Fibroblast of lung (primary cell): ENCODE data around the gene IL34. TPM values are rescaled to one million over a fixed set of nuclear protein-coding genes. Genes with fewer than 3 reads are reported as not detected.

Source experiments
- DNase-seq, 2 donors: peaks; one replicate each; pipeline versions ENCODE4 v3.0.0 to v3.0.0-alpha.2; 2010; ENCODE audit warnings: low read depth in 2 of 2
- H2AFZ ChIP-seq: 2 replicates; pipeline ENCODE4 v1.5.1; 2012; ENCODE audit warnings: low read length, control low read depth, inconsistent platforms
- H3K27ac ChIP-seq: 2 replicates; pipeline ENCODE4 v1.5.1; 2011; ENCODE audit warnings: low read length, control low read depth; ENCODE audit not compliant: insufficient read depth
- H3K27me3 ChIP-seq: 2 replicates; pipeline ENCODE4 v1.5.1; 2011; ENCODE audit warnings: mild to moderate bottlenecking, low read length; ENCODE audit not compliant: control insufficient read depth, insufficient read depth
- H3K36me3 ChIP-seq: 2 replicates; pipeline ENCODE4 v1.5.1; 2011; ENCODE audit warnings: low read length; ENCODE audit not compliant: control insufficient read depth, insufficient read depth
- H3K4me1 ChIP-seq: 2 replicates; pipeline ENCODE4 v1.5.1; 2011; ENCODE audit warnings: low read length; ENCODE audit not compliant: control insufficient read depth, insufficient read depth; ENCODE audit errors: extremely low read depth
- H3K4me2 ChIP-seq: 2 replicates; pipeline ENCODE4 v1.5.1; 2011; ENCODE audit warnings: low read length, control low read depth; ENCODE audit not compliant: insufficient read depth; ENCODE audit errors: extremely low read depth
- H3K4me3 ChIP-seq, 4 experiments: fragments of 200-600 bp in 1 of 4; sonication (generic) in 1 of 4; replicated peaks in 1 of 4; 2 replicates each; pipeline ENCODE4 v1.5.1; 2011 to 2016; ENCODE audit warnings: low read length in 4 of 4, low read depth in 3 of 4, mild to moderate bottlenecking in 3 of 4, control low read depth in 2 of 4, inconsistent platforms in 1 of 4, mixed read lengths in 1 of 4; ENCODE audit not compliant: insufficient read depth in 1 of 4; ENCODE audit errors: control extremely low read depth in 1 of 4
- H3K79me2 ChIP-seq: 2 replicates; pipeline ENCODE4 v1.5.1; 2012; ENCODE audit warnings: mild to moderate bottlenecking, low read length, inconsistent platforms; ENCODE audit not compliant: control insufficient read depth, insufficient read depth
- H3K9ac ChIP-seq: 2 replicates; pipeline ENCODE4 v1.5.1; 2011; ENCODE audit warnings: mild to moderate bottlenecking, low read length, control low read depth; ENCODE audit not compliant: insufficient read depth
- H3K9me3 ChIP-seq: 2 replicates; pipeline ENCODE4 v1.5.1; 2012; ENCODE audit warnings: low read depth, low read length; ENCODE audit not compliant: control insufficient read depth, insufficient read depth
- H4K20me1 ChIP-seq: 2 replicates; pipeline ENCODE4 v1.5.1; 2011; ENCODE audit warnings: low read length; ENCODE audit not compliant: control insufficient read depth, insufficient read depth; ENCODE audit errors: extremely low read depth
- CTCF ChIP-seq, 2 donors: IDR thresholded peaks in 1 of 2; conservative IDR thresholded peaks in 1 of 2; 1 replicate in 1 of 2; 2 replicates in 1 of 2; pipeline ENCODE4 v1.5.1; 2011 to 2012; ENCODE audit warnings: low read length in 2 of 2, control low read depth in 1 of 2, inconsistent platforms in 1 of 2, low read depth in 1 of 2, mild to moderate bottlenecking in 1 of 2
- EZH2 ChIP-seq: IDR thresholded peaks from 2 replicates; pipeline ENCODE4 v1.5.1; 2012; ENCODE audit warnings: low read length, control low read depth, mild to moderate bottlenecking; ENCODE audit errors: missing control alignments
- polyA plus RNA-seq, 2 donors: library from polyadenylated mRNA; depleted of rRNA in 1 of 2; stranded (reverse) in 1 of 2; unstranded in 1 of 2; fragments of >200 nt; gene quantifications; 2 replicates each; pipeline ENCODE4 v1.2.1, GENCODE V29; 2011 to 2012; ENCODE audit warnings: missing spikeins in 1 of 2
- total RNA-seq: library from RNA; depleted of rRNA; stranded (reverse); fragments of >200 nt; gene quantifications from 2 replicates; pipeline ENCODE4 v1.2.1, GENCODE V29; 2014

IL34 gene
- total and polyA plus RNA-seq, 2 donors (not counting 1 experiment from before 2014, with no cell fraction given), result 0.45 to 5.4 TPM

GRCh38 chr16:70656712-70657263, 10.4 kb downstream of the IL34 start:
- Histone ChIP-seq H3K9me3 (no peaks in the 10 kb centered on the region), H3K9ac (no peak overlapping the region), H3K36me3 (peaks cover 4% of the 10 kb centered on the region), H3K4me3 (no peak overlapping the region), H3K27ac (no peak overlapping the region), H3K4me1 (peaks cover 3% of the 10 kb centered on the region), H4K20me1 (no peaks in the 10 kb centered on the region), H3K79me2 (no peaks in the 10 kb centered on the region), H3K4me2 (no peak overlapping the region), H2AFZ (no peak overlapping the region), H3K27me3 (no peaks in the 10 kb centered on the region)
- no peak for DNase-seq
- TF ChIP-seq EZH2 (no peak), CTCF (conservative IDR thresholded peaks at IDR 0.05 in 1 of 2, IDR thresholded peaks at IDR 0.05 in 1 of 2; ENCODE audit: low read depth in 1 of 2, low read length in 2 of 2) (no peak)

- no peak for DNase-seq
- H3K79me2 ChIP-seq, result no peaks in the 10 kb centered on the region
- no peak overlapping the region for H3K4me2 ChIP-seq
Measured at GRCh38 chr16:70657956-70658355, 11.6 kb downstream of the IL34 start.

GRCh38 chr16:70658921-70659320, 12.6 kb downstream of the IL34 start:
- no peak for DNase-seq
- no peaks in the 10 kb centered on the region for H3K79me2 ChIP-seq
- no peak overlapping the region for H3K4me3 ChIP-seq
- TF ChIP-seq CTCF (conservative IDR thresholded peaks at IDR 0.05 in 1 of 2, IDR thresholded peaks at IDR 0.05 in 1 of 2; ENCODE audit: low read depth in 1 of 2, low read length in 2 of 2) (no peak), EZH2 (no peak)
- no peaks in the 10 kb centered on the region for H4K20me1 ChIP-seq
- H3K9me3 ChIP-seq, result no peaks in the 10 kb centered on the region
- H3K4me2 ChIP-seq, result no peak overlapping the region
- H3K9ac ChIP-seq, result no peak overlapping the region
- H2AFZ ChIP-seq, result no peak overlapping the region
- no peak overlapping the region for H3K27ac ChIP-seq
- H3K4me1 ChIP-seq, result peaks cover 9% of the 10 kb centered on the region
- H3K36me3 ChIP-seq, result peaks cover 18% of the 10 kb centered on the region
- no peaks in the 10 kb centered on the region for H3K27me3 ChIP-seq

More at GRCh38 chr16:70657956-70658355, 11.6 kb downstream of the IL34 start:
- Histone ChIP-seq H3K27me3 (no peaks in the 10 kb centered on the region), H3K9me3 (no peaks in the 10 kb centered on the region), H4K20me1 (no peaks in the 10 kb centered on the region), H2AFZ (no peak overlapping the region), H3K4me3 (no peak overlapping the region), H3K9ac (no peak overlapping the region), H3K4me1 (peaks cover 6% of the 10 kb centered on the region), H3K27ac (no peak overlapping the region), H3K36me3 (peaks cover 11% of the 10 kb centered on the region)
- TF ChIP-seq CTCF (conservative IDR thresholded peaks at IDR 0.05 in 1 of 2, IDR thresholded peaks at IDR 0.05 in 1 of 2; ENCODE audit: low read depth in 1 of 2, low read length in 2 of 2), result no peak
- TF ChIP-seq EZH2, result no peak
